Camera-type eye (tissue), 1 donor: ENCODE results near the gene ARHGAP10. TPM values are rescaled to one million over a fixed set of nuclear protein-coding genes. Genes with fewer than 3 reads are reported as not detected.

Experiments
- total RNA-seq: library from RNA; depleted of rRNA; stranded (reverse); fragments of >200 nt; gene quantifications from one replicate; pipeline ENCODE4 v1.2.3, GENCODE V29; 2014

The ARHGAP10 gene, protein sequence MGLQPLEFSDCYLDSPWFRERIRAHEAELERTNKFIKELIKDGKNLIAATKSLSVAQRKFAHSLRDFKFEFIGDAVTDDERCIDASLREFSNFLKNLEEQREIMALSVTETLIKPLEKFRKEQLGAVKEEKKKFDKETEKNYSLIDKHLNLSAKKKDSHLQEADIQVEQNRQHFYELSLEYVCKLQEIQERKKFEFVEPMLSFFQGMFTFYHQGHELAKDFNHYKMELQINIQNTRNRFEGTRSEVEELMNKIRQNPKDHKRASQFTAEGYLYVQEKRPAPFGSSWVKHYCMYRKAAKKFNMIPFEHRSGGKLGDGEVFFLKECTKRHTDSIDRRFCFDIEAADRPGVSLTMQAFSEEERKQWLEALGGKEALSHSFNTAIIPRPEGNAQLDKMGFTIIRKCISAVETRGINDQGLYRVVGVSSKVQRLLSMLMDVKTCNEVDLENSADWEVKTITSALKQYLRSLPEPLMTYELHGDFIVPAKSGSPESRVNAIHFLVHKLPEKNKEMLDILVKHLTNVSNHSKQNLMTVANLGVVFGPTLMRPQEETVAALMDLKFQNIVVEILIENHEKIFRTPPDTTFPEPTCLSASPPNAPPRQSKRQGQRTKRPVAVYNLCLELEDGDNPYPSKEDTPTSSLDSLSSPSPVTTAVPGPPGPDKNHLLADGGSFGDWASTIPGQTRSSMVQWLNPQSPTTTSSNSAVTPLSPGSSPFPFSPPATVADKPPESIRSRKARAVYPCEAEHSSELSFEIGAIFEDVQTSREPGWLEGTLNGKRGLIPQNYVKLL
- 37.3 TPM for total RNA-seq

DNA sequence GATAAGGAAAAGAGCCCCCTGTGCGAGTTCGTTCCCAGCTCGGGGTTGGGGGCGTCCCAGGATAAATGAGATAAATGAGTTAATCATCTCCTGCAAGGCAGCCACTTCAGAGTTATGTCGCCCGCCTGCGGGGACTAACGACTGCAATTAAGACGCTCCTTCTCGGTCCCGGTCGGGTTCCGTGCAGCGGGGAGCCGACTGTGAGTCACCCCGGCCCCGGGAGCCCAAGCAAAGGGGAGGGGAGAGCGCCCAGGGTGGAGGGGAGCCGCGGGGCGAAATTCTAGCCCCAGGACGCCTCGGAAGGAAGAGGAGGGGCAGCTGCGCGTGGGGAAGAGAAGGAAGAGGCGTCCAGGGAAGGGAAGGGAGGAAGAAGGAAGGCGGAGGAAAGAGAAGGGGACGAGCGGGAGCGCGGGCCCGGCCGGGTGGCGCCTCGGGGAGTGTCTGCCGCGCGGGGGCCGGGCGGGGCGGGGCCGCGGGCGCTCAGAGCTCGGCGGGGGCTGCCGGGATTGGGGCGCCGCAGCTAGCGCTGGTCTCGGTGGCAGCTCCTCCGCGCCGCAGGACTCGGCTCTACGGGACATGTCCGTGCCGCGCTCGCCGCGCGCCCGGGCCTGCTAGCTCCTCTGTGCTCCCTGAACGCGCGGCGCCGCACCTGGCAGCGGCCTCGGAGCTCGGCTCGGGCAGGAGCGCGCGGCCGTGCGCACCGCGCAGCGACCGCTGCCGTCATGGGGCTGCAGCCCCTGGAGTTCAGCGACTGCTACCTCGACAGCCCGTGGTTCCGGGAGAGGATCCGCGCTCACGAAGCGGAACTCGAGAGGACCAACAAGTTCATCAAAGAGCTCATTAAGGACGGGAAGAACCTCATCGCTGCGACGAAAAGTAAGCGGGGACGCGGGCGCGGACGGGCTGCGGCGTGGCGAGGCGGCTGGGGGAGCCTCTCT, at the start of gene ARHGAP10:
ARHGAP10 (plus strand) TSS at position 509 of the 938 bp plus-strand sequence; CDS start at position 723, 214 bp downstream.

DNA sequence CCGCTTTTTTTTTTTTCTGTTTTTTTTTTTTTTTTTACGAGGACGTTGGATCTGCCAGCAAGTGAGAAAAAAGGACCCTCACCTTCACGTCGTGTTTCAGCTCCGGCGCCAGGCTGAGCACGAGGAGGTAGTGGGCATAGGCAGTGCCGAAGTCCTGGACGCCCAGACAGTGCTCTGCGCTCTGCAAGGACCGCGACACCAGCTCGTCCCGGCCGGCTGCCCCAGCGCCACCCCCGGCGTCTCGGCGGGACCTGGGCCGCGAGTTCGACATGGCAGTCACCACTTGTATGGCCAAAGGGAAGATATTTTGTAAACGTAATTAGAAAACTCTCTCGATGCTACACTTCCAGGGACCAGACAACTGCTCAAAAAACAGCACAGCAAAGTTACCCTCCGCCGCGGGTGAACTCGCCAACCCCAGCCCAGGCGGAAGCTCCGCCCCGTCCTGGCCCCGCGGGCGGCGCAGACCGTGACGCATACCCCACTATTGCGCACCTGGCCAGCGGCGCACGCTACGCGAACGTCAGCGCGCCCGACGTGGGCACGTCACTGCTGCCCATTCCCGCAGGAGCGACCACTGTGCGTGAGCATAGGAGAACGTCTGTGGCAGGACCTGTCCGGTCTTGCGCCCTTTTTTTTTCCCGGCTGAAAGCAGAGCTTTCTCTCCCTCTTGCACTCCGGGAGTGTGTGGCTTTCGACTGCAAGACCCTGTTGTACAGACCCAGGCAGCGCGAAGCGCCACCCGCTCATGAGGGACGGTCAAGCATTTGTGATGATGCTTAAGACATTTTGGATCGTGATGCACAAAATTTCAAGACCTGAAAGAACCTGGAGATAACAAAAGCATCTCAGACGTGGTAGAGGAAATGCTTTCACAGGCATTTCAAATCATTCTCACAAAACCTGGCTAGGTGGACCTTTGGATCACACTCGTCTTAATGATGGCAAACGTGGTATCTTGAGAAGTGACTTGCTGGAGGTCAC, 47.9 kb upstream of the ARHGAP10 start, which contains the start of gene PRMT9:
PRMT9 (minus strand) TSS at position 447 of the 984 bp plus-strand sequence; CDS start at position 271, 176 bp downstream.

Other genes with a start within 250 kb of the ARHGAP10 start
- gene TMEM184C, start 114.7 kb upstream of the ARHGAP10 start, total RNA-seq: 56.8 TPM
- gene PRMT9, start 47.9 kb upstream of the ARHGAP10 start, total RNA-seq: 26.4 TPM